K562 (cell line): ENCODE results near the gene DNMBP. TPM values are rescaled to one million over a fixed set of nuclear protein-coding genes. Genes with fewer than 3 reads are reported as not detected.

Experiments used
- ATAC-seq: fragments of 200-7000 bp; cut with Tn5 transposase; 3 replicates; pipeline ENCODE4 v1.9.1; 2020; ENCODE audit warnings: moderate library complexity
- BruUV-seq: library from RNA; stranded (reverse); fragments of 400-500 nt; replicated peaks from 2 replicates; lab custom pipeline; 2021; lab: Mats Ljungman, UMichigan
- CTCF ChIA-PET: fragments of 300-600 bp; formaldehyde crosslinking; extraction: SDS; loops from one replicate; lab custom pipeline; 2021; ENCODE audit warnings: low intra/inter-chr PET ratio; lab: Yijun Ruan, JAX
- POLR2A ChIA-PET: fragments of 300-600, 350-650 bp; sonication (Branson Sonifier 250); formaldehyde crosslinking; extraction: SDS; loops from one replicate; lab custom pipeline; 2021; ENCODE audit warnings: antibody characterized with exemption, inconsistent platforms; lab: Yijun Ruan, JAX
- DNase-seq, 4 experiments: peaks; one replicate each; pipeline versions ENCODE4 v3.0.0 to v3.0.0-alpha.2; 2011 to 2018; ENCODE audit warnings: low spot score in 3 of 4, mixed read lengths in 3 of 4; ENCODE audit errors: extremely low read depth in 1 of 4
- FAIRE-seq: peaks from 2 replicates; lab custom pipeline; 2011; peaks lifted over from hg19 to GRCh38; lab: Jason Lieb, UNC
- H2AFZ ChIP-seq: 2 replicates; pipeline ENCODE4 v1.6.0; 2011; ENCODE audit warnings: low read depth, low read length, control low read depth, inconsistent platforms
- H3K27ac ChIP-seq: fragments of 200-600 bp; 3 replicates; pipeline ENCODE4 v1.8.0; 2011; ENCODE audit warnings: low read depth, mild to moderate bottlenecking, control low read depth, inconsistent platforms, low read length, moderate library complexity, mixed read lengths; ENCODE audit errors: extremely low read depth
- H3K27me3 ChIP-seq, 2 experiments: fragments of 300-600 bp in 1 of 2; 2 replicates in 1 of 2; 3 replicates in 1 of 2; pipeline versions ENCODE4 v1.6.0 to v1.8.0; 2011; ENCODE audit warnings: inconsistent platforms in 2 of 2, low read length in 2 of 2, mild to moderate bottlenecking in 1 of 2, mixed read lengths in 1 of 2, moderate library complexity in 1 of 2; ENCODE audit not compliant: control insufficient read depth in 2 of 2, insufficient read depth in 2 of 2
- H3K36me3 ChIP-seq: fragments of 300-600 bp; 3 replicates; pipeline ENCODE4 v1.8.0; 2011; ENCODE audit warnings: mild to moderate bottlenecking, low read length, inconsistent platforms; ENCODE audit not compliant: control insufficient read depth, insufficient read depth
- H3K4me1 ChIP-seq, 2 experiments: fragments of 200-600 bp in 1 of 2; replicated peaks in 1 of 2; 2 replicates in 1 of 2; 3 replicates in 1 of 2; pipeline versions ENCODE4 v1.5.1 to v1.8.0; 2011; ENCODE audit warnings: inconsistent platforms in 2 of 2, low read length in 2 of 2, mild to moderate bottlenecking in 1 of 2, mixed read lengths in 1 of 2, moderate library complexity in 1 of 2; ENCODE audit not compliant: control insufficient read depth in 2 of 2, insufficient read depth in 2 of 2
- H3K4me2 ChIP-seq: 2 replicates; pipeline ENCODE4 v1.6.1; 2011; ENCODE audit warnings: low read length, control low read depth, inconsistent platforms, mixed read lengths; ENCODE audit not compliant: insufficient read depth
- H3K4me3 ChIP-seq: fragments of 200-600 bp; sonication (generic), shearing (Covaris generic); 2 replicates; pipeline ENCODE4 v1.5.1; 2016; ENCODE audit warnings: control low read depth, inconsistent platforms
- H3K79me2 ChIP-seq: fragments of 200-600 bp; 3 replicates; pipeline ENCODE4 v1.8.0; 2011; ENCODE audit warnings: low read length, inconsistent platforms; ENCODE audit not compliant: control insufficient read depth, insufficient read depth
- H3K9ac ChIP-seq, 2 experiments: 2 replicates each; pipeline versions ENCODE4 v1.6.0 to v1.6.1; 2011; ENCODE audit warnings: low read depth in 2 of 2, low read length in 2 of 2, control low read depth in 1 of 2, inconsistent platforms in 1 of 2, mild to moderate bottlenecking in 1 of 2, mixed read lengths in 1 of 2; ENCODE audit not compliant: insufficient read depth in 1 of 2
- H3K9me1 ChIP-seq: one replicate; pipeline ENCODE4 v1.6.0; 2011; ENCODE audit warnings: inconsistent platforms, mild to moderate bottlenecking, low read length, moderate library complexity; ENCODE audit not compliant: control insufficient read depth, insufficient read depth
- H3K9me3 ChIP-seq: replicated peaks from 2 replicates; pipeline ENCODE4 v1.5.1; 2011; ENCODE audit warnings: low read depth, low read length, inconsistent platforms; ENCODE audit not compliant: control insufficient read depth, insufficient read depth
- H4K20me1 ChIP-seq: replicated peaks from 2 replicates; pipeline ENCODE4 v1.6.1; 2011; ENCODE audit warnings: low read length, inconsistent platforms, mixed read lengths; ENCODE audit not compliant: control insufficient read depth, insufficient read depth
- EP400 ChIP-seq: fragments of 450-650 bp; IDR thresholded peaks from 2 replicates; pipeline ENCODE4 v1.6.1; 2017; ENCODE audit warnings: antibody characterized with exemption, mild to moderate bottlenecking, moderate library complexity
- KAT2B ChIP-seq: IDR thresholded peaks from one replicate; pipeline ENCODE4 v1.6.1; 2012; ENCODE audit warnings: low read depth, mild to moderate bottlenecking, control low read depth, inconsistent platforms, low read length, moderate library complexity
- L3MBTL2 ChIP-seq: fragments of 450-650 bp; IDR thresholded peaks from 2 replicates; pipeline ENCODE4 v1.6.1; 2016; ENCODE audit warnings: mild to moderate bottlenecking, moderate library complexity
- MCM5 ChIP-seq: fragments of 450-650 bp; IDR thresholded peaks from 2 replicates; pipeline ENCODE4 v1.6.1; 2016; ENCODE audit warnings: low read depth
- MYBL2 ChIP-seq, 2 experiments: fragments of 450-650 bp in 1 of 2; sonication (generic) in 1 of 2; formaldehyde crosslinking in 1 of 2; IDR thresholded peaks; 2 replicates each; pipeline versions ENCODE4 v1.6.1 to v1.8.1; 2017 to 2022; ENCODE audit warnings: borderline replicate concordance in 1 of 2, inconsistent platforms in 1 of 2, low read depth in 1 of 2, mild to moderate bottlenecking in 1 of 2, missing genetic modification reagents in 1 of 2, moderate library complexity in 1 of 2
- WHSC1 ChIP-seq: IDR thresholded peaks from one replicate; pipeline ENCODE4 v1.6.1; 2012; ENCODE audit warnings: low read length, control low read depth, inconsistent platforms
- ZNF23 ChIP-seq: fragments of 250-450 bp; sonication (Bioruptor Pico); IDR thresholded peaks from 2 replicates; pipeline ENCODE4 v1.4.0; 2020; ENCODE audit warnings: mild to moderate bottlenecking
- WGBS: fragments of 100-300 bp; shearing (Covaris generic); methylation state at CpG from one replicate; pipeline ENCODE4 v1.1.6; 2016; ENCODE audit warnings: low coverage, mixed read lengths; ENCODE audit not compliant: insufficient coverage; ENCODE audit errors: missing lambda C conversion rate; 5-methylcytosine and 5-hydroxymethylcytosine counted together
- in situ Hi-C: fragments of 300-500 bp; cut with MboI; formaldehyde crosslinking; loops from 4 replicates; pipeline ENCODE4 v1.15.0; 2018; ENCODE audit warnings: inconsistent platforms, mixed read lengths
- intact Hi-C: fragments of 100-400 bp; cut with micrococcal nuclease; formaldehyde crosslinking; loops from 2 replicates; pipeline ENCODE4 v1.14.2; 2022
- polyA plus RNA-seq, 8 experiments: library from polyadenylated mRNA; depleted of rRNA in 4 of 8; stranded (reverse) in 5 of 8; unstranded in 3 of 8; fragments of >200 nt; fragmentation: Nextera tagmentation in 2 of 8; fragmentation: Illumina TruSeq in 1 of 8; extraction: Ambion mirVana in 2 of 8; extraction: Trizol in 1 of 8; gene quantifications; 2 replicates each; pipeline versions ENCODE4 v1.2.1 to v1.2.3, GENCODE V29; 2011 to 2014; ENCODE audit warnings: inconsistent platforms in 1 of 8, missing spikeins in 1 of 8
- total RNA-seq, 7 experiments: library from RNA; depleted of rRNA in 6 of 7; stranded (reverse); fragments of >200 nt in 6 of 7; fragmentation: Illumina TruSeq in 2 of 7; extraction: Trizol in 2 of 7; gene quantifications; 2 replicates each; pipeline versions ENCODE4 v1.2.1 to v1.2.3, GENCODE V29; 2011 to 2021; ENCODE audit warnings: low replicate concordance in 1 of 7
- TF ChIP-seq, protein P1 (sequence below), 3 experiments: IDR thresholded peaks in 2 of 3; conservative IDR thresholded peaks in 1 of 3; 2 replicates each; pipeline ENCODE4 v1.5.1; 2011 to 2012; ENCODE audit warnings: low read length in 3 of 3, mild to moderate bottlenecking in 3 of 3, control low read depth in 2 of 3, improper control_type of control experiment in 1 of 3, inconsistent platforms in 1 of 3, low read depth in 1 of 3, mixed read lengths in 1 of 3, moderate library complexity in 1 of 3; ENCODE audit not compliant: insufficient read depth in 2 of 3
- TF ChIP-seq, protein P2 (sequence below): fragments of 450-650 bp; IDR thresholded peaks from 2 replicates; pipeline ENCODE4 v1.6.1; 2016; ENCODE audit warnings: missing biosample characterization, missing genetic modification characterization

DNMBP gene
- total and polyA plus RNA-seq, 9 of the 15 experiments (the other 6 are each of a cell fraction or from before 2014, with no cell fraction given), result 0.83 to 3.7 (median 2.2) TPM

DNA sequence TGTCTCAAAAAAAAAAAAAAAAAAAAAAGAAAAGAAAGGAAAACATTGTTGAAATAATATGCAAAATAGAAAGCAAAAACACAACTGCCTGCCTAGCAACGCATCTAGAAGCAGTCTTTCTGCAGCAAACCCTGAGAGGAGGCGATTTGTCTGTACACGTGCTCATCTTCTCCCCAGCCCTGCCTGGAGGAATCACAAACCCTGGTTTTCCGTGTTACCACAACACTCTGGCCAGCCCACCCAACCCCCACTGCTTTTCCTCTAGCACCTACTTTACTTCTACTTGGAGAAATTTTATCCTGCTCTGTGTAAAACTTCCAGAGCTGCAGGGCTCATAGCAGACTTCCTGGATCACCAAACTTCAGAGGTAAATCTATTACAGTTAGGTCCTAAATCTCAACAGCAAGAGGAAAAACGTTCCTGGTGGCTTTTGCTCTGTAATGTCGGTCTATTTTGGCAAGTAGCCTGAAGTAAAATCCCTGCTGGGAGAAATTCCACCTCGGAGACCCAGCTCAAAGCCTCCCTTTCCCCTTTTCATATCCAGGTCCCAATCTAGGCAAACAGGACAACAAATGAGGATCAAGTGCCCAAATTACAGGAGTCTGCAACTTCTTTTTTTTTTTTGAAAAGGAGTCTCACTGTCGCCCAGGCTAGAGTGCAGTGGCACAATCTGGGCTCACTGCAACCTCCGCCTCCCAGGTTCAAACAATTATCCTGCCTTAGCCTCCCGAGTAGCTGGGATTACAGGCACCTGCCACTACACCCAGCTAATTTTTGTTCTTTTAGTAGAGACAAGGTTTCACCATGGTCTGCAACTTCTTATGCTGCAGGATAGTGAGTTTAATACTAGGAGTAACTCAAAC, 91.6 kb downstream of the DNMBP start (continued):
- TF ChIP-seq, protein P1, sequence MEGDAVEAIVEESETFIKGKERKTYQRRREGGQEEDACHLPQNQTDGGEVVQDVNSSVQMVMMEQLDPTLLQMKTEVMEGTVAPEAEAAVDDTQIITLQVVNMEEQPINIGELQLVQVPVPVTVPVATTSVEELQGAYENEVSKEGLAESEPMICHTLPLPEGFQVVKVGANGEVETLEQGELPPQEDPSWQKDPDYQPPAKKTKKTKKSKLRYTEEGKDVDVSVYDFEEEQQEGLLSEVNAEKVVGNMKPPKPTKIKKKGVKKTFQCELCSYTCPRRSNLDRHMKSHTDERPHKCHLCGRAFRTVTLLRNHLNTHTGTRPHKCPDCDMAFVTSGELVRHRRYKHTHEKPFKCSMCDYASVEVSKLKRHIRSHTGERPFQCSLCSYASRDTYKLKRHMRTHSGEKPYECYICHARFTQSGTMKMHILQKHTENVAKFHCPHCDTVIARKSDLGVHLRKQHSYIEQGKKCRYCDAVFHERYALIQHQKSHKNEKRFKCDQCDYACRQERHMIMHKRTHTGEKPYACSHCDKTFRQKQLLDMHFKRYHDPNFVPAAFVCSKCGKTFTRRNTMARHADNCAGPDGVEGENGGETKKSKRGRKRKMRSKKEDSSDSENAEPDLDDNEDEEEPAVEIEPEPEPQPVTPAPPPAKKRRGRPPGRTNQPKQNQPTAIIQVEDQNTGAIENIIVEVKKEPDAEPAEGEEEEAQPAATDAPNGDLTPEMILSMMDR (IDR thresholded peaks at IDR 0.05 in 2 of 3, conservative IDR thresholded peaks at IDR 0.05 in 1 of 3; ENCODE audit: insufficient read depth in 2 of 3, low read depth in 1 of 3, low read length in 3 of 3), result no peak
- TF ChIP-seq MCM5 (no peak), ZNF23 (CRISPR knock-in tag) (no peak), EP400 (no peak)
- TF ChIP-seq, protein P2, sequence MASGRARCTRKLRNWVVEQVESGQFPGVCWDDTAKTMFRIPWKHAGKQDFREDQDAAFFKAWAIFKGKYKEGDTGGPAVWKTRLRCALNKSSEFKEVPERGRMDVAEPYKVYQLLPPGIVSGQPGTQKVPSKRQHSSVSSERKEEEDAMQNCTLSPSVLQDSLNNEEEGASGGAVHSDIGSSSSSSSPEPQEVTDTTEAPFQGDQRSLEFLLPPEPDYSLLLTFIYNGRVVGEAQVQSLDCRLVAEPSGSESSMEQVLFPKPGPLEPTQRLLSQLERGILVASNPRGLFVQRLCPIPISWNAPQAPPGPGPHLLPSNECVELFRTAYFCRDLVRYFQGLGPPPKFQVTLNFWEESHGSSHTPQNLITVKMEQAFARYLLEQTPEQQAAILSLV (tag), result no peak

GRCh38 chr10:99916776-99917175, 93.0 kb downstream of the DNMBP start:
- WGBS, result 78% methylated on average over 5 of the region's 5 CpGs
- Histone ChIP-seq H3K9ac (no peak overlapping the region), H3K4me1 (no peaks in the 10 kb centered on the region), H3K36me3 (no peaks in the 10 kb centered on the region; the same call in 2 of the 3 replicates), H3K27me3 (no peaks in the 10 kb centered on the region), H3K4me3 (no peak overlapping the region), H3K4me2 (no peak overlapping the region), H3K27ac (no peak overlapping the region), H3K9me3 (no peaks in the 10 kb centered on the region), H4K20me1 (no peaks in the 10 kb centered on the region), H3K79me2 (no peaks in the 10 kb centered on the region), H3K9me1 (no peaks in the 10 kb centered on the region), H2AFZ (no peak overlapping the region)
- TF ChIP-seq L3MBTL2 (no peak), WHSC1 (no peak), KAT2B (no peak), MYBL2 (IDR thresholded peaks at IDR 0.05; ENCODE audit: low read depth) (no peak), MYBL2 (CRISPR knock-in tag; IDR thresholded peaks at IDR 0.05; ENCODE audit: borderline replicate concordance) (no peak)
- no peak for ATAC-seq
- POLR2A ChIA-PET, result no interaction called here
- in situ Hi-C loops, result no loop called here
- intact Hi-C loops, result no loop called here
- FAIRE-seq, result no peak
- no peak for DNase-seq
- BruUV-seq, result no TSS peak
- CTCF ChIA-PET, result no interaction called here
